K562 (cell line): ENCODE results near the gene GPAT3. TPM values are rescaled to one million over a fixed set of nuclear protein-coding genes. Genes with fewer than 3 reads are reported as not detected.
A peak's percentile ranks its signal among the peaks of the same experiment; 100 is the strongest.

ENCODE experiments used
- ATAC-seq: fragments of 200-7000 bp; cut with Tn5 transposase; 3 replicates; pipeline ENCODE4 v1.9.1; 2020; ENCODE audit warnings: moderate library complexity
- BruUV-seq: library from RNA; stranded (reverse); fragments of 400-500 nt; replicated peaks from 2 replicates; lab custom pipeline; 2021; lab: Mats Ljungman, UMichigan
- CTCF ChIA-PET: fragments of 300-600 bp; formaldehyde crosslinking; extraction: SDS; loops from one replicate; lab custom pipeline; 2021; ENCODE audit warnings: low intra/inter-chr PET ratio; lab: Yijun Ruan, JAX
- POLR2A ChIA-PET: fragments of 300-600, 350-650 bp; sonication (Branson Sonifier 250); formaldehyde crosslinking; extraction: SDS; loops from one replicate; lab custom pipeline; 2021; ENCODE audit warnings: antibody characterized with exemption, inconsistent platforms; lab: Yijun Ruan, JAX
- DNase-seq, 4 experiments: peaks; one replicate each; pipeline versions ENCODE4 v3.0.0 to v3.0.0-alpha.2; 2011 to 2018; ENCODE audit warnings: low spot score in 3 of 4, mixed read lengths in 3 of 4; ENCODE audit errors: extremely low read depth in 1 of 4
- FAIRE-seq: peaks from 2 replicates; lab custom pipeline; 2011; peaks lifted over from hg19 to GRCh38; lab: Jason Lieb, UNC
- H2AFZ ChIP-seq: 2 replicates; pipeline ENCODE4 v1.6.0; 2011; ENCODE audit warnings: low read depth, low read length, control low read depth, inconsistent platforms
- H3K27ac ChIP-seq: fragments of 200-600 bp; 3 replicates; pipeline ENCODE4 v1.8.0; 2011; ENCODE audit warnings: low read depth, mild to moderate bottlenecking, control low read depth, inconsistent platforms, low read length, moderate library complexity, mixed read lengths; ENCODE audit errors: extremely low read depth
- H3K27me3 ChIP-seq, 2 experiments: fragments of 300-600 bp in 1 of 2; 2 replicates in 1 of 2; 3 replicates in 1 of 2; pipeline versions ENCODE4 v1.6.0 to v1.8.0; 2011; ENCODE audit warnings: inconsistent platforms in 2 of 2, low read length in 2 of 2, mild to moderate bottlenecking in 1 of 2, mixed read lengths in 1 of 2, moderate library complexity in 1 of 2; ENCODE audit not compliant: control insufficient read depth in 2 of 2, insufficient read depth in 2 of 2
- H3K36me3 ChIP-seq: fragments of 300-600 bp; 3 replicates; pipeline ENCODE4 v1.8.0; 2011; ENCODE audit warnings: mild to moderate bottlenecking, low read length, inconsistent platforms; ENCODE audit not compliant: control insufficient read depth, insufficient read depth
- H3K4me1 ChIP-seq, 2 experiments: fragments of 200-600 bp in 1 of 2; replicated peaks in 1 of 2; 2 replicates in 1 of 2; 3 replicates in 1 of 2; pipeline versions ENCODE4 v1.5.1 to v1.8.0; 2011; ENCODE audit warnings: inconsistent platforms in 2 of 2, low read length in 2 of 2, mild to moderate bottlenecking in 1 of 2, mixed read lengths in 1 of 2, moderate library complexity in 1 of 2; ENCODE audit not compliant: control insufficient read depth in 2 of 2, insufficient read depth in 2 of 2
- H3K4me2 ChIP-seq: 2 replicates; pipeline ENCODE4 v1.6.1; 2011; ENCODE audit warnings: low read length, control low read depth, inconsistent platforms, mixed read lengths; ENCODE audit not compliant: insufficient read depth
- H3K4me3 ChIP-seq: fragments of 200-600 bp; sonication (generic), shearing (Covaris generic); 2 replicates; pipeline ENCODE4 v1.5.1; 2016; ENCODE audit warnings: control low read depth, inconsistent platforms
- H3K79me2 ChIP-seq: fragments of 200-600 bp; 3 replicates; pipeline ENCODE4 v1.8.0; 2011; ENCODE audit warnings: low read length, inconsistent platforms; ENCODE audit not compliant: control insufficient read depth, insufficient read depth
- H3K9ac ChIP-seq, 2 experiments: 2 replicates each; pipeline versions ENCODE4 v1.6.0 to v1.6.1; 2011; ENCODE audit warnings: low read depth in 2 of 2, low read length in 2 of 2, control low read depth in 1 of 2, inconsistent platforms in 1 of 2, mild to moderate bottlenecking in 1 of 2, mixed read lengths in 1 of 2; ENCODE audit not compliant: insufficient read depth in 1 of 2
- H3K9me1 ChIP-seq: one replicate; pipeline ENCODE4 v1.6.0; 2011; ENCODE audit warnings: inconsistent platforms, mild to moderate bottlenecking, low read length, moderate library complexity; ENCODE audit not compliant: control insufficient read depth, insufficient read depth
- H3K9me3 ChIP-seq: replicated peaks from 2 replicates; pipeline ENCODE4 v1.5.1; 2011; ENCODE audit warnings: low read depth, low read length, inconsistent platforms; ENCODE audit not compliant: control insufficient read depth, insufficient read depth
- H4K20me1 ChIP-seq: replicated peaks from 2 replicates; pipeline ENCODE4 v1.6.1; 2011; ENCODE audit warnings: low read length, inconsistent platforms, mixed read lengths; ENCODE audit not compliant: control insufficient read depth, insufficient read depth
- POLR2H ChIP-seq: IDR thresholded peaks from 2 replicates; pipeline ENCODE4 v1.6.1; 2016; ENCODE audit warnings: missing genetic modification characterization, low read depth, mild to moderate bottlenecking, control low read depth, missing compliant biosample characterization, moderate library complexity
- SRSF3 ChIP-seq: fragments of 200-400 bp; formaldehyde crosslinking; IDR thresholded peaks from 2 replicates; pipeline ENCODE4 v1.6.1; 2016; ENCODE audit warnings: mild to moderate bottlenecking, low read length, moderate library complexity; ENCODE audit not compliant: insufficient read depth
- WGBS: fragments of 100-300 bp; shearing (Covaris generic); methylation state at CpG from one replicate; pipeline ENCODE4 v1.1.6; 2016; ENCODE audit warnings: low coverage, mixed read lengths; ENCODE audit not compliant: insufficient coverage; ENCODE audit errors: missing lambda C conversion rate; 5-methylcytosine and 5-hydroxymethylcytosine counted together
- in situ Hi-C: fragments of 300-500 bp; cut with MboI; formaldehyde crosslinking; loops from 4 replicates; pipeline ENCODE4 v1.15.0; 2018; ENCODE audit warnings: inconsistent platforms, mixed read lengths
- intact Hi-C: fragments of 100-400 bp; cut with micrococcal nuclease; formaldehyde crosslinking; loops from 2 replicates; pipeline ENCODE4 v1.14.2; 2022
- polyA plus RNA-seq, 8 experiments: library from polyadenylated mRNA; depleted of rRNA in 4 of 8; stranded (reverse) in 5 of 8; unstranded in 3 of 8; fragments of >200 nt; fragmentation: Nextera tagmentation in 2 of 8; fragmentation: Illumina TruSeq in 1 of 8; extraction: Ambion mirVana in 2 of 8; extraction: Trizol in 1 of 8; gene quantifications; 2 replicates each; pipeline versions ENCODE4 v1.2.1 to v1.2.3, GENCODE V29; 2011 to 2014; ENCODE audit warnings: inconsistent platforms in 1 of 8, missing spikeins in 1 of 8
- total RNA-seq, 7 experiments: library from RNA; depleted of rRNA in 6 of 7; stranded (reverse); fragments of >200 nt in 6 of 7; fragmentation: Illumina TruSeq in 2 of 7; extraction: Trizol in 2 of 7; gene quantifications; 2 replicates each; pipeline versions ENCODE4 v1.2.1 to v1.2.3, GENCODE V29; 2011 to 2021; ENCODE audit warnings: low replicate concordance in 1 of 7
- TF ChIP-seq, protein P1 (sequence below): sonication (generic); IDR thresholded peaks from 2 replicates; pipeline ENCODE4 v1.6.1; 2016

GPAT3 gene
- total and polyA plus RNA-seq, 9 of the 15 experiments (the other 6 are each of a cell fraction or from before 2014, with no cell fraction given) = 4.1 to 16.1 (median 13.1) TPM

- H3K27ac ChIP-seq = no peak overlapping the region
- no peaks in the 10 kb centered on the region for H3K79me2 ChIP-seq
- 79% methylated on average over 1 of the region's 1 CpG for WGBS
- POLR2A ChIA-PET = interaction anchor here (0.9 kb wide), 1 partner anchor 83 kb away, joined by 3 read pairs; no protein-coding TSS in a partner anchor
- no peaks in the 10 kb centered on the region for H4K20me1 ChIP-seq
- FAIRE-seq (no peak), ATAC-seq (no peak), DNase-seq (no peak)
- in situ Hi-C loops (no loop called here), intact Hi-C loops (loop anchor here (10.0 kb wide), 1 partner anchor 78 kb away; no protein-coding TSS in a partner anchor)
- no TSS peak for BruUV-seq
- H3K4me2 ChIP-seq = no peak overlapping the region
- peaks cover 3 to 20% of the 10 kb centered on the region in 2 experiments; a peak in 4 of 5 replicates for H3K4me1 ChIP-seq
- no peak overlapping the region for H3K4me3 ChIP-seq
- H3K27me3 ChIP-seq = no peaks in the 10 kb centered on the region
- H2AFZ ChIP-seq = no peak overlapping the region
- H3K9ac ChIP-seq = no peak overlapping the region
- CTCF ChIA-PET = no interaction called here
- TF ChIP-seq POLR2H (tag) (no peak), SRSF3 (no peak)
- TF ChIP-seq, protein P1, sequence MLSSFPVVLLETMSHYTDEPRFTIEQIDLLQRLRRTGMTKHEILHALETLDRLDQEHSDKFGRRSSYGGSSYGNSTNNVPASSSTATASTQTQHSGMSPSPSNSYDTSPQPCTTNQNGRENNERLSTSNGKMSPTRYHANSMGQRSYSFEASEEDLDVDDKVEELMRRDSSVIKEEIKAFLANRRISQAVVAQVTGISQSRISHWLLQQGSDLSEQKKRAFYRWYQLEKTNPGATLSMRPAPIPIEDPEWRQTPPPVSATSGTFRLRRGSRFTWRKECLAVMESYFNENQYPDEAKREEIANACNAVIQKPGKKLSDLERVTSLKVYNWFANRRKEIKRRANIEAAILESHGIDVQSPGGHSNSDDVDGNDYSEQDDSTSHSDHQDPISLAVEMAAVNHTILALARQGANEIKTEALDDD = peak; percentile 39; the same call in 1 of the 2 replicates
- H3K9me3 ChIP-seq = no peaks in the 10 kb centered on the region
- H3K9me1 ChIP-seq = no peaks in the 10 kb centered on the region
- H3K36me3 ChIP-seq = no peaks in the 10 kb centered on the region
Measured at GRCh38 chr4:83556816-83557215, 20.9 kb downstream of the GPAT3 start.
